SIG-M5 treated with dmso at 0.1 percent for 504 hours (cell line): Measurements from ENCODE around the gene MIPOL1.

Experiments used
- DNase-seq: peaks from one replicate; lab custom pipeline; 2025; ENCODE audit not compliant: unreplicated experiment; lab: John Stamatoyannopoulos, UW

MIPOL1 gene

DNA sequence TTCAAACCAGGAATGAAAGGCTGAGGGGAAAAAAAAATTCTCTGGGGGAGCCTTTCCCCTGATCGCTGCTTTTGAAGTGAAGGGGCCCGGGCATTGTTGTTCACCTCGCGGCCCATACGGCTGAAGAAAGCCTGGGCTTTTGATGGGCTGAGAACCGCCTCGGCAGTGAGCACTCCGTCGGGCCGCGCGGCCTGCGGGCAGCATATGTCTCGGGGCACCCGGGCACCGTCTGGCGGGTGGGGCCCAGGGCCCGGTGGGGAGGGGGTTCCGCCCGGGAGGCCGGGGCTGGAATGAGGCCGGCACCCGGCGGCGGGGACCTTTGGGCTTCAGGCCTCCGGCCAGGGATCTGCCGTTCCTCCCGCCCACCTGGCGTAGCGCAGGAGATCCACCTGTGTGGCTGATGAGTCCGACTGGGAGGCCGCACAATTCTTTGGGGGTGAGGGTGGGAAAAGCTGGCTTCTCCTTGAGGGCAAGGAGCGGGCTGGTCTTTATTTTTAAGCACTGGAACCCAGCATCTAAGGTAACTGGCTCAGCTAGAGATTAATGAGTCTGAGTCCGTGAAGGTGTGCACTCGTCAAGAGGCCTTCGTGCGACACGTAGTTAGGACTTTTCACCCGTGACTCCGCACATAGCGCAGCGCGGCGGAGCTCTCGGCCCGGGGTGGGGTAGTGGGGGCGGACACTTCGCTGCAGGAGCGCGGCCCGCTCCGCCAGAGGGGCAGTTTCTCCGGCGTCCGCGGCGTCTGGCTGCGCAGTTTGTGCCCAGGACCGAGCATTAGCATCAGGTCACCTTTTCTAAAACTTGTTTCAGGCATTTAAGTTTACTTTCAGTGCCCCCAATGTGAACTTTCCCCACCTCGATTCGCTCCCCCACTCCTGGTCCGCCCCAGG is 386.7 kb downstream of the MIPOL1 start:
- DNase-seq = no peak

DNA sequence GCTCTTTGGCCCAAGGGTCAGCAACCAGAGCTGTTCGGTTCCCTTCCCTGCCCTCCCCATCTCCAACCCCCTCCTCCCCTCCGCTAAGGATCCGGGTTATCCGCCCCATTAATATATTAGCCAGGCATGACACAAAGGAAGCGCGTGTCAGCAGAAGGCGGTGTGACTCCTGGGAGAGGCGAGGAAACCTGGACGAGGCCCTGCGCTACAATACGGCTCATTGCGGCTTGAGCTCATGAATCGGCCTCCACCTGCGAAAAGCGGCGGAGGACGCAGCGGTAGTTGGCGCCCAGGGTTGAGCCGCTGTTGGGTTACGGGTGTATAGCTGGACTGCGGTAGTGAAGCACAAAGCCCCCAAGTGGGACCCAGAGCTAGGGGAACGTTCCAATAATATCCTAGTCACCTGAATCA is 387.4 kb downstream of the MIPOL1 start:
- peak; percentile 31 for DNase-seq

DNA sequence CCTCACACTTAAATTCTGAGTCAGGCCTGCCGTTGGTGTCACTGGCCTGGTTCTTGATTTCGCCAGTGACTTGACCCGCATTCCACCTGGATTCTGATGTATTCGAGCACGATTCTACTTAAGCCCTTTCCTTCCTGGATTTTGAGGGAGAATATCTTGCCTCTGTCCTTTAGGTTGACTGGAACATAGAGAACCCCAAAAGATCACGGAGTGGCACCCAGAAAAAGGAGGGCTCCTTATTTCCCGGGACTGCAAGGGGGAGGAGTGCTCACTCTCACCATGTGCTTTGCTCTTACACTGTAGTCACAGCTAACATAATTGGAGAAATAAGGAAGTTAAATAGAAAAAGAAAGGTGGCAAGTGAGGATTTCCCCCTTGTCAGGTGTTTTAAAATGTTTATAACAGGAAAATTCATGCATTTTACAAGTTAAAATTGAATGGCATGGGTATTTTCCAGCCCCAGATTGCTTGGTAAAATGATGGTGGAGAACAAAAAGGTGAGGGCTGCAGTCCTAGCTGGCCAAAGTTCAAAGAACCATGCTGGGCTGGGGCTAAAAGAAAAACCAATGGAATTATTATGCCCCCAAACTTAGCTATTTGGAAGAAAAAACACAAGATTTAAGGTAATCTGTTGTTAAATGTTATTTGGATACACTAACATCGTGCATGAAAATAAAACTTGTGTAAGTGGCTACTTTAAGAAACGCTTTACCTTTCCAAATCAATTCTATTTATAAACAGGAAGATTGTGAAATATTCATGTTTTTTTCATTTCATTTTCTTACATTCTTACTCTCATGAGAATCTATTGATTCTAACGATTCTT is 388.4 kb downstream of the MIPOL1 start:
- no peak for DNase-seq

DNA sequence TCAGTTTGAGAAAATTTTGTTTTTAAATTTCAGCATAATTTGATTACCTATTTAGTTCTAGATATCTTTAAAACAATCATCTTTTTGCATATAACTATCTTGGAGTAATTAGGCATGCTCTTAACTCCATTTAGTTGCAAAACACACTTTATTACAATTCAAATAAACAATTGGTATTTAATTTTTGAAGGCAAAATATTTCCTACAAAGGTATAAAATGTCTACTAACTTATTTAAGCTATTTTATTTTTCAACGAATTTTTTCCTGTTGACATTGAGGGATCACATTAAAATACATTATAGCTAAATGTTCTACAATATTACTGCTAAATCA is 389.0 kb downstream of the MIPOL1 start:
- DNase-seq = no peak

DNA sequence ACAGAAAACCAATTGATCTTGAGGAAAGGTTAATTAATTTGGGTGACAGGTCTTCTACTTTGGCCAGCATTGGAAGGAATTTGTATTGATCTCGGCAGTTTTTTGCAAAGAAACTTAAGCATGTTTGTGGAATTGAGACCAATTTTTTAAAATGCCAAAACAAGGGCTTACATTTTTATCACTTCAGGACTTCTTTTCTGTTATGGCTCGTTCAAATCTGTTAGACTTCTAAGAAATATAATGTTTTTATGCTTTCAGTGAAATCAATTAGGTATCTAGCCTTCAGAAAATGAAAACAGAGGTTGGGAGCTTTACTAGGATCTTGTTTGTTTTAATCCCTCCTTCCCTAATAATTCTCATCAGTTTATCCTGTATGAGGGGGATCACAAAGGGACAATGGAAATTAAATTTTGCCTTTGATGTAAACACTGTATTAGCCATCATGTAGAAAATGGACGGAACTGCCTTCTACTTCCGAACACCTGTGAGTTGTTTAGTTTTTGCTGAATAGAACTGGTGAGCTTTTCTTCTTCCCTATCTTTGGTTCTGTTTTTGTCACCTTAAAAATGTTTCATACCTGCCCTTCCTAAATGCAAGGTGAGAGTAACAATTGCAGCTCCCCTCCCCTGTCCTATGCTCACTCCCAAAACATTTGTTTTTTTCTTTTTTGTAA is 389.5 kb downstream of the MIPOL1 start:
- DNase-seq = no peak

DNA sequence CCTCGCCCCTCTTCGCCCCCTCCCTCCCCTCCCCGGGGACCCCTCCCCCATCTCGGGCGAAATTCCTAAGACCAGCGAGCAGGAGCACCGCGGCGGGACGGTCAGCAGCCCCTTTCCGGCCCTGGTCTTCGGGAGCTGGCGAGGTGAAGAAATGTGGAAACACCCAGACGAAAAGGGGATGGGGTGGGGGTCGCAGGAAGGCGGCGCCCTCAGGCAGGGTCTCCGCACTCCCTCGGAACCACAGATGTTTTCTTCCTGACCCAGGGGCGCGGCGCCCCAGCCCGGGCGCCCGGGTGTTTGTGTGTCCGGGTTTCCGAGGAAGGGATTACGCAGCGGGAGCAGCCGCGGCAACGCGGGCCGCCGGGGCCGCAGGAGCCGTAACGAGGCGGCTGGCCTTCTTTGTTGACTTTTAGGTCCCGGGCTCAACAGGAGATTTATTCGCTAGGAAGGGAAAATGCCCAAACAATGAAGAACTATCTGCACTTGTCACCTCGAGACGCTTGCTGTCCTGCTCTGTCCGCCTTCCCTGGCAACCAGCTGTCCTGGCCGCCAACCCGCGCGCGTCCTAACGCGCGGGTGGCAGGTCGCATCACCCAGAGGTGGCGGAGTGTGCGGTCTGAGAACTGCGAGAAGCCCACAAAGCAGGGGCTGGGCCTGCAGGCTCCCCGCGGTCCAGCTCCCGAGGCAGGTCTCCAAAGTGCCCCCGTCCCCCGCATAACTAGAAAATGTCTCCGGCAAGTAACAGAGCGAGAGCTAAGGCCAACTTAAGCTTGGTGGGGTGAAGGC is 390.3 kb downstream of the MIPOL1 start:
- DNase-seq = peak; percentile 32

DNA sequence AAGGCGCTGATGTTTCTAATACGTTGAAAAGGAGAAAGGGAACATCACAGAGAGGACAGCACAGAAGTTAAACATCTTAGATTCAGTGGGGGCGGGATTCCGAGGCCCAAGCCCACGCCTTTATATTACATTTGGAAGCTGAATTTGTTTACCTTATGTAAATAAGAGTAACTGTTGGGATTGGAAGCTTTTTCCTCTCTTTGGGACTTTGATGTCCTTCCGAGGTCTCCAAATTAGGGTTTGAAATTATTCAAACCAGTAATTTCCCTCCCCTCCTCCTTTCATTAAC is 390.9 kb downstream of the MIPOL1 start:
- no peak for DNase-seq

DNA sequence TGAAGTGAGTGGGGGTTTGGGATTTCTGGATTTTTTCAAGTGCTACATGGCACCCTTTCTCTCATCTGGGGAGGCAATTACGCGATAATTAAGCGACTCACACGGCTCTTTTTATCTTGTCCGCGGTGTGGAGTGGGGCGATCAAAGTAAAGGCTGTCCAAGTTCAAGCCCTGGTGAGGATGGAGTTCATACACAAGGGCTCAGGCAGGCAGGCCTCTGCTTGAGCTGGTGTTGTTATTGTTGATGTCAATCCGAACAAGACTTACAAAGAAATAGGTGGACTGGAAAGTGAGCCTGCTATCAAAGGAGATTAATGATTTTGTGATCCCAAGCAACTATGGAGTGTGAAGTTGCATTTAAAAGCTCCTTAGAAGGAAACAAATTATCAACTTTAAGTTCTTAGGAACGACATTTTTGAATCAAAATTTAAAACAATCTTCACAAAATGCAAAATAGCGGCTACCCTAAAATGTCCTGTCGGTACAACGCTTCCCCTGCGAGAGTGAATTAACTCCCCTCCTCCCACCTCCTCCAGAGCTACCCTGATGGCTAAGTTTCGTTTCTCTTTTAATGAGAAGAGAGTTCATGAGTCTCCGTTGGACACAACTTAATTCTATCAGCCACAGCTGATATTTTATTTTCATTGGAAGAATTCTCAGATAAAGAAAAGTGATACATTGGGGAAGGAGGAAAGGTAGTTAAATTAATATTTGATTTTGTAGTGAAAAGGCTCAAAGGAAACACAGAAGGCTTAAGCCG is 391.4 kb downstream of the MIPOL1 start:
- peak; percentile 40 for DNase-seq

DNA sequence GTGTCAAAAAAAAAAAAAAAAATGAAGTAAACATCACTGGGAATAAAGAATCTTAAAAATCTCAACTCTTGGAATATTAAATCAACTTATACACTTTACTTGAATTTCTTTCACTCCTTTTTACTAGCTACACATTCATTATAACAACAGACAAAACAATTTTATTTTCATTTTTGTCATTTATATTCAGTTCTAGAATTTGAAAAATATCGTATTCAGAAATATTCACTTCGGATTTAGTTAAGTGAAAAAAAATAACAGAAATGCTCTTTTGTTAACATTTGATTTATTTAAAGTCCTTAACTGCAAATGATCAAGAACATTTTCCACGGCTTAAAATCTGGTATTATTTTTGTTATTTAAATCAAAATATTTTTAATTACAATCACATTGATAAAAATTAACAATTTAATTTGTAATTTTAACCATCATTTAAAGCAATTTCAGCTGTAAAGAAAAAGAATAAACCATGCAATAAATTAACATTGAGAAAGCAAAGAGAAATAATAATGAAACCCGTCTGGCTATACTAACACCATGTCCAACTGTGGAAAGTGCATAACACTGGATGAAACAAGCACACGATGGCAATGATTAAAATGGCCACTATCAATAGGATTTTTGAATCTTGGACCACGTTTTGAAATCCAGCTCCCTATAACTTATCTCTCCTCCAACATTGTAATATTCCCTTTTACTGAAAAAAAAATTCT is 392.1 kb downstream of the MIPOL1 start:
- no peak for DNase-seq

DNA sequence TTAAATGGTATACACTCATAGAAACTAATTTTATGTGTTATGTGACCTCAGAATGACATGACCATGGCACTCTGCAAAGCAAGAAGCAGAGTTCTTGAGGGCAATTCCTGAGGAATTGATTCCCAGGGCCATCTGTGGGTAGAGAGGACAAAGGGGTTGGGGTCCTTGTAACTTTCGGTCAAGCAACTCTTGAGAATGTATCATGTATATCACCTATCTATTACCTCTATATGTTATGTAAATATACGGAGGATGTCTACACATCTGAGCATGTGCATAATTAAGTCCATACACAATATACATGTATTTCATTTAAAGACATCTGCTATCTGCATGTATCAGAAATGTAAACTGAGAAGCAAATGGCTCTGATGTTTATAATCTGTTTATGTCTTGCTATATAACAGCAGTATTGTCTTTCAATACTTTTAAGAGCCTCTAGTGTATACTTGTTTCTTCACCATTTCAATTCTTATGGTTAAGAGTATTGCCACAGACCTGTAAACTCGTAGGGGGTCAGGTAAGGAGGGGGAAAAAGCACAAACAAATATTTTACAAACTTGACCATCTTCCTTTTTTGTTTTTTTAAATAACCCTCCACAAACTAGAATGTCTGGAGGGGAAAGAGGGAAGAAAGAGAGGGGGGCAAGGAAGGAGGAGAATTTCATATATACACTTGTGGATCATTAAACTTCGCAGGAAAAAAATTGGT is 392.8 kb downstream of the MIPOL1 start:
- DNase-seq = no peak

DNA sequence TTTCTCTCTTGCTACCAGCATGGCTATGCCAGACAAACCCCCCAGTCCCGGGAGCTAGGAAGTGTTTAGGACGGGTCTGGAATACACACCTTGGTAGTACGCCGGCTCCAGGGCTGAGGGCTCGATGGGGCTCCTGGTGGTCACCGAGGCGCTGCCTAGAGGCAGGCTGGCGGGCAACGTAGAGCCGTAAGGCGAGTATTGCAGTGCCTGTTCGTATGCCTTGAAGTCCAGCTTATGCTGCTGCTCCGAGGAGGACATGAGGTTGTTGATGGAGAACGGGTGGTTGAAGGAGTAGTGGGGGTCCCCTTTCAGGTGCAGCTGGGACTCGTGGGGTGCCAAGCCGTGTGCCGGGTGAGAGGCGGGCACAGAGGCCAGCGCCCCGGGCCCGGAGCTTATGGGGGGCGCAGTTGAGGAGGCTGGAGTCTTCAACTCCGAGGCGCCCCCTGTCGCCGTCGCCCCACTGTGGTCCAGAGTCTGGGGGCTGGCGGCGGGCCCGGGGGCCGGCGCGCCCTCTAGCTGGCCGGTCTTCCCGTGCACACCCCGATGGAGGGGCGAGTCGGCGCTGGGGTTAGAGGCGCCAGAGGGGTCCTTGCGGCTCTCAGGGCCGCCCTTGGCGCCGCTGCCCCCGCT is 393.7 kb downstream of the MIPOL1 start:
- DNase-seq = no peak

DNA sequence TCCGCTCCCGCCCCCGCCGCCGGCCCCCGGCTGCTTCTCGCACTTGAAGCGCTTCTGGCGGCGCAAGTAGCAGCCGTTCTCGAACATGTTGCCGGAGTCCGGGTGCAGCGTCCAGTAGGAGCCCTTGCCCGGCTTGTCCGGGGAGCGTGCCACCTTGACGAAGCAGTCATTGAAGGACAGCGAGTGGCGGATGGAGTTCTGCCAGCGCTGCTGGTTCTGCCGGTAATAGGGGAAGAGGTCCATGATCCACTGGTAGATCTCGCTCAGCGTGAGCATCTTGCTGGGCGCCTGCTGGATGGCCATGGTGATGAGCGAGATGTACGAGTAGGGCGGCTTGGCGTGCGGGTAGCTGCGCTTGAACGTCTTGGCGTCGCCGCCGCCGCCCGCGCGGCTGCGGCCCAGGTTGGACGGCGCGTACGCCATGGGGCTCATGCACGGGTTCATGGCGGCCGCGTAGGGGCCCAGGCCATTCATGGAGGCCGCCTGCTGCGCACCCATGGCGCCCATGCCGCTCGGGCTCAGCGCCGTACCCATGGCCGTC is 394.3 kb downstream of the MIPOL1 start:
- no peak for DNase-seq

DNA sequence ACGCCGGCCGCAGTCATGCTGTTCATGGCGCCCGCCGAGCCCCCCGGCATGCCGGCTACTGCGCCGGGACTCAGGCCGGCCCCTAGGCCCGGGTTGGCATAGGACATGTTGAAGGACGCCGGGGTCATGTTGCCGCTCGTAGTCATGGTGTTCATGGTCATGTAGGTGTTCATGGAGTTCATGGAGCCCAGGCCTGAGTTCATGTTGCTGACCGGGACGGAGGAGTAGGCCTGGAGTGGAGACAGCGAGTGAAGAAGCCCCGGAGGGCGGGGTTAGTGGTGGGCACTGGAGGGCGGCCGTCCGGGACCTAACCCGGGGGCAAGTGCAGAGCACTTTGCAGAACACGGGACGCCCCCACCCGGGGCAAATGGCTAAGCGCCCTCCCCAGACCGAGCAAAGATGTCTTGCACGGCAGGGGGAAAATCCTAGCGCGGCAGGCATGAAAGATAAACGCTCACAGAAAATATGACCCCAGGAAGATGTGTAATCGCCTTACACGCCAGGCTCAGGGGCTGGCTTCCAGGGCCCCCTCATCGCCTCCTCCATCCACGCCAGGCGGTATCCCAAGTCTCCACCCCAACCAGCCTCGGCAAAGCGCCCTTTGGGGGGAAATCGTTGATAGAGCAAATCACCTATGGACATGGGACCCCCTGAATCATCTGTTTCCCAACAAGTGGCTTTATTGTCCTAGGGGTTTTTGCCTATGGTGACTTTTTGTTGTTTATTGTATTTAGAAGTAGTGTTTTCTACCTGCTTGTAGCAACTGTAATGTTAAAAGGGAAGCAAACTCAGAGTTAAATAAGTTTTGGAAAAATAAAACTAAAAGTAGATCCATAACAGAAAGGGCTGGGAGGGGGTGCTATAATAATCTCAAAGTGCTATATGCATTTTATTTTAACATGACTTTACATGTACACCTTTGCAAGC is 395.0 kb downstream of the MIPOL1 start:
- no peak for DNase-seq

DNA sequence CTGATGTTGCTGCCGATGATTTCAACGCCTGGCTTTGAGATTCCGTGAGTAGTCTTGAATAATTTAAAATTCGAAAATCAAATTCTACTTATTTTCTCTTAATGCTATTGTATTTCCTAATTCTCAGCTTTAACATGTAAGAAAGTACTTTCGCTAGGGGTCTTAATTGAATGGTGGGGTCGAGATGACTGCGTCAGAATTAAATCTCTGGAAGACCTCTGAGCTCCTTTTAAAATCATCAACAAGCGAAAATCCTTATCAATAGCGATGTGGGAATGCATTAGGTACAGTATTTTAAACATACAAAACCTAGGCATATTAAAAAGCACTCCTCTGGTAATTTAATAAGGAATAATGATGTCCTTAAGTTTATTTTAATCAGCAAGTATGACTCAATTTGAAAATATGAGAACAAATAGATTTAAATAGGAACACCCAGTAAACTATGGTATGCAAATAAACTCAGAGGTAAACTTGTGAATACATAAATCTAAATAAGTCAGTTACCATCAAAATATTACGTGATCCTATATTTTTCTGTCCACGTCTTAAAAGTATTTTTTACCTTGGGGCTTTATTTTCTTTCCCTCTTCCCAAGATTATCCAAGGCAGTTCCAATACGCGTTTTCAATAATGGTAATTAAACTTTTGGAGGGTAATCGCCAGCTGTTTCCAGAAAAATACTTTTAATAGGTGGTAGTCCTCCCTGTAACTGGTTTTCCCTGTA is 395.9 kb downstream of the MIPOL1 start:
- no peak for DNase-seq

DNA sequence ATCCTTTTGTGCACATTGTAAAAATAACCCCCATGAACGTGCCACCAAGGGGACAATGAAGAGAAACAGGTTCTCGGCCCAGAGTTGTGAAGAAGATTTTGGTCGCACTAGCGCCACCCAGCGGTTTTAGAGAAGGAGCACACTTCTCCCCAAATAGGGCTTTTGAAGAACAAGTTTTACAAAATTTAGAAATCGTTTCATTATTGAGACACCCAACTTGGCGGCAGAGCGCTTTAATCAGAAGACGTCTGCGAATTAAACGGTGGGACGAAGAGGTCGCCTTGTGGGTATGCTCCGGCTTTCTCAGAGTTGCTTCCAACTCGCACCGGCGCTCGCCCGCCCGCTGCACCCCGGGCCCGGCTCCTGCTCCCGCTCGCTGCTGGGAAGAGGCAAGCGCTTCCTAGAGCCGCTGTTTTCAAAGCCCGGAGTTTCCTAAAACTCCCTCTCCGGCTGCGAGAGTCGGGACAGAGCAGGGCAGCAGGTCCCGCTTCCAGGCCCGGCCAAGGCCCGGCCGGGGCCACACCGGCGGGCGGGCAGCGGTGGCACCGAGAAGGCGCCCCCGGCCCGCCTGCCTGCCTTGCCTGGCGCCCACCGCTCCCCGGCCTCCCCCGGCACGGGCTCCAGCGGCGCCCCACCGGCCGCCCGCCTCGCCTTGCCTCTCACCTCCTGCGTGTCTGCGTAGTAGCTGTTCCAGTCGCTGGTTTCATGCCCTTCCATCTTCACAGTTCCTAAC is 396.7 kb downstream of the MIPOL1 start:
- peak; percentile 94 for DNase-seq
